AG04450 (cell line): ENCODE results near the gene MAPK11. TPM values are rescaled to one million over a fixed set of nuclear protein-coding genes. Genes with fewer than 3 reads are reported as not detected.
A peak's percentile ranks its signal among the peaks of the same experiment; 100 is the strongest.

Experiments
- CTCF ChIA-PET: fragments of 300-600, 350-600 bp; formaldehyde crosslinking; extraction: SDS; loops from one replicate; lab custom pipeline; 2022; ENCODE audit warnings: antibody characterized with exemption, inconsistent platforms; lab: Charles Lee
- POLR2A ChIA-PET: fragments of 350-600 bp; formaldehyde crosslinking; extraction: SDS; loops from one replicate; lab custom pipeline; 2021; ENCODE audit warnings: antibody characterized with exemption, inconsistent platforms; lab: Yijun Ruan, JAX
- DNase-seq: peaks from one replicate; pipeline ENCODE4 v3.0.0-alpha.2; 2011; ENCODE audit warnings: low read depth, low spot score
- H3K27ac ChIP-seq: one replicate; pipeline ENCODE4 v1.5.1; 2012; ENCODE audit warnings: low read depth, low read length, control low read depth
- H3K27me3 ChIP-seq: one replicate; pipeline ENCODE4 v1.6.0; 2012; ENCODE audit warnings: low read length; ENCODE audit not compliant: control insufficient read depth, insufficient read depth
- H3K4me3 ChIP-seq: 2 replicates; pipeline ENCODE4 v1.5.1; 2011; ENCODE audit warnings: mild to moderate bottlenecking, low read depth, low read length, control low read depth
- H3K9me3 ChIP-seq: 2 replicates; pipeline ENCODE4 v1.5.1; 2012; ENCODE audit warnings: low read length; ENCODE audit not compliant: control insufficient read depth, insufficient read depth
- CTCF ChIP-seq: IDR thresholded peaks from 2 replicates; pipeline ENCODE4 v1.5.1; 2011; ENCODE audit warnings: low read depth, low read length, control low read depth, inconsistent platforms
- polyA plus RNA-seq: library from polyadenylated mRNA; depleted of rRNA; stranded (reverse); fragments of >200 nt; gene quantifications from 2 replicates; pipeline ENCODE4 v1.2.3, GENCODE V29; 2011

The MAPK11 gene
- polyA plus RNA-seq, 1 experiment, result 6.7 TPM

GRCh38 chr22:50310949-50311444, 40.8 kb upstream of the MAPK11 start:
- Histone ChIP-seq H3K27ac (no peak overlapping the region), H3K9me3 (peaks cover 3% of the 10 kb centered on the region; the same call in 1 of the 2 replicates), H3K4me3 (no peak overlapping the region), H3K27me3 (peaks cover 2% of the 10 kb centered on the region)
- POLR2A ChIA-PET, result no interaction called here
- no peak for TF ChIP-seq CTCF
- CTCF ChIA-PET, result no interaction called here
- no peak for DNase-seq

GRCh38 chr22:50310031-50310722, 40.0 kb upstream of the MAPK11 start:
- no peak for DNase-seq
- no peak for TF ChIP-seq CTCF
- ChIA-PET CTCF (no interaction called here), POLR2A (no interaction called here)
- Histone ChIP-seq H3K27me3 (peaks cover 2% of the 10 kb centered on the region), H3K9me3 (peaks cover 3% of the 10 kb centered on the region; the same call in 1 of the 2 replicates), H3K4me3 (no peak overlapping the region), H3K27ac (no peak overlapping the region)

GRCh38 chr22:50309601-50309991, 39.4 kb upstream of the MAPK11 start:
- ChIA-PET CTCF (no interaction called here), POLR2A (no interaction called here)
- Histone ChIP-seq H3K4me3 (no peak overlapping the region), H3K27ac (no peak overlapping the region), H3K27me3 (peaks cover 2% of the 10 kb centered on the region), H3K9me3 (peaks cover 3% of the 10 kb centered on the region; the same call in 1 of the 2 replicates)
- no peak for TF ChIP-seq CTCF
- DNase-seq, result no peak

- CTCF ChIA-PET, result no interaction called here
- POLR2A ChIA-PET, result no interaction called here
- H3K27me3 ChIP-seq, result peaks cover 2% of the 10 kb centered on the region
- H3K4me3 ChIP-seq, result no peak overlapping the region
- no peak for TF ChIP-seq CTCF
- H3K27ac ChIP-seq, result peak overlapping the region; percentile 61
- DNase-seq, result no peak
- H3K9me3 ChIP-seq, result peaks cover 3% of the 10 kb centered on the region; the same call in 1 of the 2 replicates
Measured at GRCh38 chr22:50308986-50309600, 38.9 kb upstream of the MAPK11 start.

- Histone ChIP-seq H3K9me3 (peaks cover 3% of the 10 kb centered on the region; the same call in 1 of the 2 replicates), H3K27me3 (peaks cover 2% of the 10 kb centered on the region), H3K27ac (peak overlapping the region; percentile 61), H3K4me3 (no peak overlapping the region)
- DNase-seq, result no peak
- TF ChIP-seq CTCF, result no peak
- CTCF ChIA-PET, result no interaction called here
- POLR2A ChIA-PET, result no interaction called here
Measured at GRCh38 chr22:50308597-50308935, 38.4 kb upstream of the MAPK11 start.
